Colon (tissue), 2 donors: ENCODE data around the gene PASD1.

Experiments used
- FAIRE-seq: peaks from 2 replicates; lab custom pipeline; 2012; peaks lifted over from hg19 to GRCh38; lab: Jason Lieb, UNC
- donor health status: control.
- donor health status: control.

The PASD1 gene

DNA sequence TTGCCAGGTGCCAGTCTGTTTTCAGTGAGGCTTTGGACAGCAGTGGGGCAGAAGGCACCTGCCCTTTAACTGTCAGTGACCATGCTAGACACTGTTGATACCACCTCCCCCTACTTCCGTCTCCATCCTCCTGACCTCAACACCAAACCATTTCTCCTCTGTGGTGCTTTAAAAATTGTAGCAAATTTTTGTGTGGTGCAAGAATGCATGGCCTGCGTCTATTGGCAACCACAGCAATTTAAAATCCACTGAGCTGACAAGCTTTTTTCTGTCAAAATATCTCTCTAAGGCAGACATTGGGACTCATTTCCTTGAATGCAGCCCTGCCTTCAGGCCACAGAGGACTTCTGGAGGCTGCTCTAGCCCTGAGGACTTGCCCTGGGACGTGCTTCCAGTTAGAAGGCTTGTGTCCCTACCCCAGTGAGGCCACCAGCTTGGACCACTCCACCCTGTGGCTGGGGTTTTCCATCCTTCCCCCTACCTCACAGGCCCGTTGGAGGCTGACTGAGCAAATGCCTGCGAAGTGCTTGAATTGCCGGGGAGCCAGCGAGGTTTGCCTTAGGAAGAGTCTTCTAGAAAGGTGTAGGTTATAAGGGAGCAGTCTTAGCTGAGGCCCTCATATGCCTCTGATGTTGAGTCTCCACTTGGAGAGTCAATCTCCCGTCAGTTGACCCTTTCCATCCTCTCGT, 138.7 kb downstream of the PASD1 start:
- no peak for FAIRE-seq

DNA sequence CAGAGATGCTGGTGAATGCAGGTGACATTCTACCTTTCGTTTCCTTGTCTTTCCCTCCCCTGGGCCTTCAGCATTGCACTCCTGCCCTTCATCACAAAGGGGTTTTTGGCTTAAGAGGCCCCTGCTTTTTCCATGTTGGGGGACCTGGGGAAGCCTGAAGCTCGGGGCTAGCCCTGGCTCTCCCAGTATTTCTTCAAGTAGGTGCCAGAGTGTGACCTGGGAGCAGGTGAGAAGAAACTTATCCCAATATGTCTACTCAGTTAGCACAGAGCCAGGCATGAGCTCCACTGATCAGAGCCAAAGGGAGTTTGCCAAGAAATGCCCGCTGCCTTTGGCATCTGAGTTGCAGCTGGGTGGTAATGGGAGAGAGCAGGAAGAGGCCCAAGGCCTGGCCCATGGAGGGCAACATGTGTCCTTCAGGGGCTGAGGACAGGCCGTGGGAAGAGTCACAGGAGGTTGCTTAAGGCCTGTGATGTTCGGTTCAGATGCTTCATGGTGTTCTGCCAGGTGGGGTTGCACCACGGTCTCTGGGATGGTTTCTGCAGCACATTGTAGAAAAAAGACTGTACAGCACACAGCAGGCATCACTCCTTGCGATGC, 139.4 kb downstream of the PASD1 start:
- FAIRE-seq = no peak

DNA sequence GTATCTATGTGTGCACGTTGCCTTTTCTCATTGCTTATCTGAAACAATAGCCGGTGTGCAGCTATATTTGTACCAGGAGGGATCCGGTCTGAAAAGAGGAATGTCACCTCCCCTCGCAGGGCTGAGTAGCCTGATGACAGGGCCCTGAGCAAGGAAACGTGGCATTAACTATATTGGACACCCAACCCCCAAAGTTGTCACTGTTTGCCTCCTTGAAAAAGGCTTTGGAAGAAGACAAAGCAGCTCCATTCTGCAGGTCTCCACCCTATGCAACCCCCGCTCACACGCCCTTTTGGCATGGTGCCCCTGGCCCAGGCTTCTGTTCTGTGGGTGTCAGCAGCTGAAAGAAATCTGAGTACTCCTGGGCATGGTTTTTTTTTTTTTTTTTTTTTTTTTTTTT, 140.0 kb downstream of the PASD1 start:
- no peak for FAIRE-seq

DNA sequence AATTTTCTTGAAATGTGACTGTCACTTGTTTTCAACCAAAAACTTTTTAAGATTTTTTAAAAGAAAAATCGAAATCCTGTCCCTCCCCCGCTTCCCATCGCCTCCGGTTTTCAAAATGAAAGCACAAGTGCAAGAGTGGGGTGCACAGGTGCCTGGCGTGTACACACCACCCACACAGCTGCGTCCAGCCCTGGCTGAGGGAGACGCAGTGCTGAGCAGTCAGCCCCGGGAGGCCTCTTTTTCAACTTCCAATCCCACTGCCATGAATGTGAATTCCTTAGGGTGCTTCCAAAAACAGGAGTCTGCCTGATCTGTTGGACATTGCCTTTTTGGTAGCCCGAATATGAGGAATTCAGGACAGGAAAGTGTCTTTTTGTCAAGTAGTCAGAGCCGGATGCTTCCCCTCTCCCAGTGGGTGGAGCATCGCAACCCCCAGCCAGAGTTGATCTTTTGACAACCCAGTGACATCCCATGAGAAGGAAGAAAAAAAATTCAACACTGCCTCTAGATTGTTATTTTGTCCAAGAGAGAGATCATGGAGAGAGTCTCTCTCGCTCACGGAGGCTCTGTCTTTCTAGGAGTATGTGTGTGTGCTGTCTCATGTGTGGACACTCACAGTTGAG, 140.7 kb downstream of the PASD1 start:
- no peak for FAIRE-seq

DNA sequence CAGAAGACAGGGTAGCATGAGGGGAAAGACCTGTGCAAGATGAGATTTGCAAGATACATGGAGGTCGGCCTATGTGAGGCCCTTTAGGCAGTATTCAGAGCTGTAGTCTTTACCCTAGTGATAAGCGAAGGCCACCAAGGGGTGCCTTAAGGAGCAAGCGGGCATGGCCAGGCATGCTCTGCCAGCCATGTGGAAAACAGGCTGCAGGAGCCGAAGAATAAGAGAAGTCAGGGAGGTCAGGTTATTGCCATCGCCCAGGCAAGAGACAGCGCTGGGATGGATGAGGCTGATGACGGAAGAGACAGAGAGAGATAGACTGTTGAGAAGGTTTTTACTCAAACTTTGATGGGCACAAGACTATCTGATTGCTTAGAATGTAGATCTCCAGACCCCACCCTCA, 145.3 kb downstream of the PASD1 start:
- FAIRE-seq = no peak

DNA sequence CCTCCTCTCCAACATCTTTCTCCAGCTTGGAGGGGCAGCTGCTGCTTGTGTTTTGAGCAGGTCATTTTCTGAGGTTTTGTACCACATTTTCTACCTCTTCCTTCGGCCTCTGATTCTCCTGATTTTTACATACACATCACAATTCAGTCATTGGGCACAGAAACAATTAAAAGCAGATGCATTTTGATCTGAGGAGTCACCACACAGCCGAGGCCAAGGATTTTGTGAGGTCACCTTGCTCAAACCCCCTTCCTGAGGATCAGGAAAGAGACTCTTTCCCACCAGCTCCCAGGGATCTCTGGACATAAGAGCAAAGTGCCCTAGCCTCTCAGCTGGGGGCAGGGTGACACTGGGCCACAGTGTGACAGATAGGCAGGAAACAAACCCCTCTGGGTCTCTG, 147.0 kb downstream of the PASD1 start:
- no peak for FAIRE-seq

DNA sequence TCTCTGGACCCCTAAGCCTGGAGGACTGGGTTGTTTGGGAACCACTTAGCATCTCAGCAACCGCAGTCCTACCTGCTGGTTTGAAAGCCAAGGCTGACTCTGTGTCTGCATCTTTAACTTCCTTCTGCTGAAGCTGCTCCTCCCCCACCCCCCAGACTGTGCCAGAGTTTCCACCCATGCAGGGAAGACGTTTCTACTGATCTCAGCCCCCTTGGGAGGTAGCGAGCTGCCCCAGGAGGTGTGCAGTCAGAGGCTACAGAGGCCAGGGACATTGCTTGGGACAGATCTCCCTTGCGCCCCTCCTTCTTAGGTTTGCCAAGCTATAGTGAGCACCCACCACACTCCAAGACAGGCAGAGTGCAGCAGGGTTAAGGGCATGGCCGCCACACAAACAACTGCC, 147.7 kb downstream of the PASD1 start:
- FAIRE-seq = no peak

DNA sequence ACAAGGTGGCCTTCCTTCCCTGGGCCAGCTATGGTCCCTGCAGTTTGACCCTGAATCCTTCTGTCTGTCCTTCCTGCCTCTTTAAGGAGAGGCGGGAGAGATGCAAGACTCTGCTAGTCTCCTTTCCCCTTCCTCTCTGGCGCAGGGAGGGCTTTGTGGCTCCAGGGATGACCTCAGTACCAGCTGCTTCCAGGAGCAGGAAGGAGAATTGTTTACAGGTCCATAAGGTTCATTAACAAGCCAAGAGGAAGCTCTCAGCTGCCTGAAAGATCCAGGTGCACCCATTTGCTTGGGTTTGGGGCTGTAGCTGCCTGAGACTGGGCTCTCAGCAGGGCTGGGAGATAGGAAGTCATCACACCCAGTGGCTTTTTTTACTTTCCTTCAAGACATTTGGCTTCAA, 148.3 kb downstream of the PASD1 start:
- FAIRE-seq = no peak

DNA sequence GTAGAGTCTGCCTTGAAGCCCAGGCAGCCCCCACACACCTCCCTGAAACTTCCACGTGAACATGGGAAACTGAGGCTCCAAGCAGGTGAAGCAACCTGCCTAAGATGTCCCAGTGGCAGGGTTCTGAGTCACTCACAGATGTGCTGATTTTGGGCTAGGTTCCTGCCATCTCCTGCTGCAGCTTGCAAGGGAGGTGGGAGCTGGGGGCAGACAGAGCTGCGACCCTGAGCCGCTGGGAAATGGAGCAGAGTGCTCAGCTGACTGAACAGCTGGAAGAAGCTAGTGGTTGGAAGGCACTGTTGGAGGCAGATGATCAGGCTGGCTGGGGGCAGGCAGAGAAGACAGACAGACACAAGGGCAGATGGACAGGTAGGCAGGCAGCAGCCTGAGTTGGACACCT, 148.8 kb downstream of the PASD1 start:
- no peak for FAIRE-seq

DNA sequence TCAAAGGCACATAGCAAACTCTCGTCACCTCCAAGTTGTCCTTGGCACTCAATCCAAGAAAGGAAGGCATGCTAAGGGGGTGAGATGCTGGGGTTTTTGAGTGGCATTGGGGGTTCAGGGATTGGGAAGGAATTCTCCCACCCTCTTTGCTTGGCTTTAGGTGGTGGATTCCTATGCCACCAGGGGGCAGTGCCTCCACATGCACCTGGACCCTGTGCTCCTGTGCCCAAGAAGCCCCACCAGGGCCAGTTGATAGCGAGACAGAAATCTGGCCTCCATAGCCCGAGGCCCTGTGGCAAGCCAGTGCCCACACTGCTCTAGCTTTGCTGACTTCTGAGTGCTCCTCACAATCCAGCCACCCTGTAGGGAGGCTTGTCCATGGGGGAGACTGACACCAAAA, 150.4 kb downstream of the PASD1 start:
- no peak for FAIRE-seq

DNA sequence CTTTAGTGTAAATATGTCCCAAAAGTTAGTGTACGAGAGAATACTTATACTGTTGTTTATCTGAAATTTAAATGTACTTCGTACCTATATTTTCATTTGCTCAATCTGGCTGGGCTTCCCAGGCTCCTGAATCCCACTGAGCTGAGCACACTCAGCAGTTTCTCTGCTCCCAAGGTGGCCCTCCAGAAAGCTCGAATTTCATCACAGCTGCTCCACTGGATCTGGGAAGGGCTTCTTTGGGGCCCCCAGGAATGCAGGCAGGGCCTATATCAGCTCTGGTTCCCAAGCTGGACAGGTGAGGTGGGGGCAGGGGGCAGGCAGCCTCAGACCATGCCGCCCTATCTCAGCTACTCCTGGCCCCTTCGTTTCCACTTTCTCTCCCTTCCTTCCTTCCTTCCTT, 150.9 kb downstream of the PASD1 start:
- FAIRE-seq = no peak

DNA sequence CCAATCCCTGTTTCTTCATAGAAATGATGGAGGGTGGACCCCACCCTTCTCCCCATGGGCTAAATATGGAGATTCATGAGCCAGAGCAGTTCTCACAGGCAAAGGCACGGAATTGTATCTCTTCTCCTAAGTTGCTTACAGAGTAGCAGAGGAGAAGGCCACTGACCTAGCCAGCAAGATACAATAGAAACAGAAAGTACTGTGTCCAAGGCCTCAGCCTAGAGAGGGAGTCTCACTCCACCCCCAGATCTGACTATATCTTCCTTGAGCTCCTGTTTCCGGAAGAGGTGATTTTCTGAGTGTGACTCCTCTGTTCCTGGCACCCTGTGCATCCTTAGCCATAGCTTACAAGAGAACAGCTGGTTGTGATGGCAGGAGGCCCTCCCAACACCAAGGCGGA, 152.3 kb downstream of the PASD1 start, which contains the start of gene FATE1:
FATE1 (plus strand) TSS at position 284 of the 400 bp plus-strand sequence; CDS start at position 369, 85 bp downstream.
- no peak for FAIRE-seq

DNA sequence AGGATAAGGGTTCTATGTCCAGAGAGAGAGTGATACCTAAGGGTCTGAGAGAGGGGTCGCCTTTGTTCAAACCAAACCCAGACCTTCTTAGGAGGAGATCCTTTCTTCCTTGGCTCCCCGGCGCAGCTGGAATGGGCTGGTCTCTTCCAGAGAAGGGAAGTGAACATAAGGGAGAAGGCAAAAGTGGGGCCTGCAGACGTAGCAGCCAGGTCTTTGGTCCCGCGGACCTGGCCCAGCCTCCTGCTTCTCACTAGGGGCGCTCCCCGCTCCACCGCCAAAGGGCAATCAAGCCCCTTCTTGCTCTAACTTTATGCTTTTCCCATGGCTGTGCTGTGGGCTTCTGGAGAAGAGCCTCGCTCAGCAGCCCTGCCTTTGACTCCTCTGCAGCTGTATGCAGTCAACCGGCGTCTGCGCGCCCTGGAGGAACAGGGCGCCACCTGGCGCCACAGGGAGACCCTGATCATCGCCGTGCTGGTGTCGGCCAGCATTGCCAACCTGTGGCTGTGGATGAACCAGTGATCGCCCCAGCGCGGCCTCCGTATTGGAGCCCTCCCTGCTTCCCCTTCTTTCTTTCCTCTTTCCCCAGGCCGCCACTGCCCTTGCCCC, 158.9 kb downstream of the PASD1 start:
- no peak for FAIRE-seq

DNA sequence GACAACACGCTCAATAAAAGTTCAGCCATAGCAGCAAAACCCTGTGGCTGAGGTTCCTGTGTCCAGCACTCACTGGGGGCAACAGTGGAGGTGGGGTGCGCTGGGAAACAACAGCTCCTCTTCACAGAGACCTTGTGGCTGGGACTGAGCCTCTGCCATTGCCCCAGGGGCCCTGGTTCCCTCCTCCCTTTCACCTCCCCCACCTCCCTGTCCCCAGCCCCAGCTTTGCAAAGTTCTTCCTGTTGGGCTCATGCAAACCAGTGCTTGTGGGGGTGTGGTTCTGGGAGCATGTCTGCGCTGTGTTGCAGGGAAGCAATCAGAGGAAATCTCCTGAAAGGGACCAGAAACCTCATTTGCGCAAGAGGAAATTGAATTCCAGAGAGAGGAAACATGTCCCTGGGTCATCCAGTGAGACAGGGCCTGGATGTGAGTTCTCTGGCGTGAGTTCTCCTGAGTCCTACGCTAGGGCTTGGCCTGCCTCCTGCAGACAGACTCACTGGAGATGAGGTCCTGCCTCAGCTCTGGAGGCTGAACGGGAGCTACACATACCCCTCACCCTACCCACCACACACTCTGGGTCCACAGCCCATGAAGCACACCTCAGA, 159.8 kb downstream of the PASD1 start:
- no peak for FAIRE-seq

DNA sequence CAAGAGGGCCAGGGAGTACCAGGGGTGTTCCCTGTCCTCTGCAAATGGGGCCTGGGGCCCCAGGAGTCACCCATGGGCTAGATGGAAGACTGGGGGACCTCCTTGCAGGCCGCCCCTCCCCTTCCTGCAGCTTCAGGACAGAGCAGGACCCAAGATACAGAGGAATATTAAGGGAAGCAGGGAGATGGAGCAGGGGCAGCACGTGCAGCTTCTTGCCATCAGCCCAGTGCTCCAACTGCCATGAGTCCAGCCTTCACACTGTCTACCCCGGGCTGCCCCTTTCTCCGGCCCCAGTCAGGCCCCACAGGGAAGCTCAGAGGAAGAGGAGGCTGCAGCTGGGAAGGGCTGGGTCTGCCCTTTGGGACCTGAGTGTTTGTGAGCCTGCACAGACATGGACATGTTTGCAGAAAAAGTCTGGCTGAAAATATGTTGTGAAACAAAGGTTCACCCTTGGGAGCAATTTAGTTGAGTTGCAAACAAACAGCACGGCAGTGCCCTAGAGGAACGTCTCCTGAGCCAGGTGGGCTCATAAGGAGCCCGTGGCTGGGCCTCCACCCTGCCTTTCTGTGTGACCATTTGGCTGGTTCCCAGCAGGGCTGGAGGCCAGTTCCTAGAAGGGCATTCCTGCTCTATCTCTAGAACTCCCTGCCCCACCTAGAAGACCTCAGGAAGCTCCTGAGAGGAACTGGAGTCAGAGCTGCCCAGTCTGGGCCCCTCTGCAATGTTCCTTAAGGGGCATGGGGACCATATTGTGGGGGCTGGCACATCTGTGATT, 161.3 kb downstream of the PASD1 start:
- FAIRE-seq = no peak

DNA sequence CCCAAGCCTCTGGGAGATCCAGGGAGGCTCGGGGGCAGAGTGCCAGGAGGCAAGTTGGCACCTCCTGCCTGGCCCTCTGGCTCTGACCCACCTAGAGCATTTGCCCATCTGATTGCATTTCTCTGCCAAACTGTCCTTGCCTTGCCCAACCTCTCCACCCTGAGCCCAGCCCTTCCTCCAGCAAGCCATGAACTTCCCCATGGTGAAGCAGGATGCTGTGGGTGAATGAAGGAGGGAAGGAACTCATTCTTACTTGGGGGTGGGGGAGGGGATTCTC, 161.8 kb downstream of the PASD1 start:
- FAIRE-seq = no peak
